WTC11 (cell line): Measurements from ENCODE around the gene CFAP20DC.

Experiments
- ATF3 ChIP-seq: sonication (generic); formaldehyde crosslinking; conservative IDR thresholded peaks from 2 replicates; pipeline ENCODE4 v1.8.1; 2022; ENCODE audit warnings: mild to moderate bottlenecking, missing genetic modification reagents
- USF2 ChIP-seq: sonication (generic); formaldehyde crosslinking; IDR thresholded peaks from 2 replicates; pipeline ENCODE4 v1.8.1; 2023; ENCODE audit warnings: mild to moderate bottlenecking, missing genetic modification reagents, moderate library complexity
- ZSCAN18 ChIP-seq: fragments of 250-450 bp; sonication (Bioruptor Pico); IDR thresholded peaks from 2 replicates; pipeline ENCODE4 v2.1.2; 2022; ENCODE audit warnings: mild to moderate bottlenecking, moderate library complexity

GRCh38 chr3:58868097-58868779, 181.6 kb downstream of the CFAP20DC start:
- TF ChIP-seq ZSCAN18 (CRISPR knock-in tag) (no peak), USF2 (CRISPR knock-in tag) (no peak), ATF3 (no peak)
